ENCODE results near the gene B4GALT6. TPM values are rescaled to one million over a fixed set of nuclear protein-coding genes. Genes with fewer than 3 reads are reported as not detected.

B4GALT6 gene
- total RNA-seq, 1 experiment from 2014 or later = 16.1 TPM

DNA sequence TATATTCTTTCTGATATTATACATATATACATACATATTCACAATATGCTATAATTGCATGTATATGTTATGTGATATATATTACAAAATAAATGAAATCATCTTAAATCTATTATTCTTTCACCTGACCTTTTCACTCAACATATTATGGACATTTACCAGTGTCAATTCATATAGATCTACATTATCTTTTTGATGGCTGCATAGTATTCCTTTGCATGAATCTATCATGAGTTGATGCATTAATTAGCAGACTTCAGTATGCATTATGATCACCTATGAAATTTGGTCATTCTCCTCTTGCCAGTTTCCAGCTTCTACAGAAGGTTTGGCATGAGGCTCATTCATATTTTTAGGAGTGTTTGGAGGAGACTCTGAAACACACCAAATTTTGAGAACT lies 23.4 kb upstream of the B4GALT6 start (continued):
- TF ChIP-seq, protein P1, sequence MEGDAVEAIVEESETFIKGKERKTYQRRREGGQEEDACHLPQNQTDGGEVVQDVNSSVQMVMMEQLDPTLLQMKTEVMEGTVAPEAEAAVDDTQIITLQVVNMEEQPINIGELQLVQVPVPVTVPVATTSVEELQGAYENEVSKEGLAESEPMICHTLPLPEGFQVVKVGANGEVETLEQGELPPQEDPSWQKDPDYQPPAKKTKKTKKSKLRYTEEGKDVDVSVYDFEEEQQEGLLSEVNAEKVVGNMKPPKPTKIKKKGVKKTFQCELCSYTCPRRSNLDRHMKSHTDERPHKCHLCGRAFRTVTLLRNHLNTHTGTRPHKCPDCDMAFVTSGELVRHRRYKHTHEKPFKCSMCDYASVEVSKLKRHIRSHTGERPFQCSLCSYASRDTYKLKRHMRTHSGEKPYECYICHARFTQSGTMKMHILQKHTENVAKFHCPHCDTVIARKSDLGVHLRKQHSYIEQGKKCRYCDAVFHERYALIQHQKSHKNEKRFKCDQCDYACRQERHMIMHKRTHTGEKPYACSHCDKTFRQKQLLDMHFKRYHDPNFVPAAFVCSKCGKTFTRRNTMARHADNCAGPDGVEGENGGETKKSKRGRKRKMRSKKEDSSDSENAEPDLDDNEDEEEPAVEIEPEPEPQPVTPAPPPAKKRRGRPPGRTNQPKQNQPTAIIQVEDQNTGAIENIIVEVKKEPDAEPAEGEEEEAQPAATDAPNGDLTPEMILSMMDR (IDR thresholded peaks at IDR 0.05 in 2 of 3, conservative IDR thresholded peaks at IDR 0.05 in 1 of 3; ENCODE audit: borderline replicate concordance in 1 of 3, insufficient read depth in 1 of 3, low read depth in 2 of 3, low read length in 2 of 3) = no peak
- TF ChIP-seq CEBPB (IDR thresholded peaks at IDR 0.05; ENCODE audit: low read depth) (no peak), JUND (IDR thresholded peaks at IDR 0.05) (no peak), EGR1 (IDR thresholded peaks at IDR 0.05; ENCODE audit: low read depth) (no peak), POLR2A (IDR thresholded peaks at IDR 0.05; ENCODE audit: borderline replicate concordance, extremely low read depth, insufficient read depth, insufficient read length) (no peak), TCF7L2 (IDR thresholded peaks at IDR 0.05; ENCODE audit: borderline replicate concordance, extremely low read depth, insufficient read depth, insufficient read length) (no peak), POLR2AphosphoS5 (IDR thresholded peaks at IDR 0.05; ENCODE audit: low read depth, low read length) (no peak), SP1 (IDR thresholded peaks at IDR 0.05; ENCODE audit: low read depth) (no peak), MAX (IDR thresholded peaks at IDR 0.05) (no peak), EZH2 (IDR thresholded peaks at IDR 0.05) (no peak), SRF (IDR thresholded peaks at IDR 0.05; ENCODE audit: low read depth) (no peak), EZH2phosphoT487 (IDR thresholded peaks at IDR 0.05; ENCODE audit: borderline replicate concordance) (no peak), SIN3A (IDR thresholded peaks at IDR 0.05; ENCODE audit: low read depth) (no peak)
- TF ChIP-seq, protein P2, sequence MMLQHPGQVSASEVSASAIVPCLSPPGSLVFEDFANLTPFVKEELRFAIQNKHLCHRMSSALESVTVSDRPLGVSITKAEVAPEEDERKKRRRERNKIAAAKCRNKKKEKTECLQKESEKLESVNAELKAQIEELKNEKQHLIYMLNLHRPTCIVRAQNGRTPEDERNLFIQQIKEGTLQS (IDR thresholded peaks at IDR 0.05) = no peak

DNA sequence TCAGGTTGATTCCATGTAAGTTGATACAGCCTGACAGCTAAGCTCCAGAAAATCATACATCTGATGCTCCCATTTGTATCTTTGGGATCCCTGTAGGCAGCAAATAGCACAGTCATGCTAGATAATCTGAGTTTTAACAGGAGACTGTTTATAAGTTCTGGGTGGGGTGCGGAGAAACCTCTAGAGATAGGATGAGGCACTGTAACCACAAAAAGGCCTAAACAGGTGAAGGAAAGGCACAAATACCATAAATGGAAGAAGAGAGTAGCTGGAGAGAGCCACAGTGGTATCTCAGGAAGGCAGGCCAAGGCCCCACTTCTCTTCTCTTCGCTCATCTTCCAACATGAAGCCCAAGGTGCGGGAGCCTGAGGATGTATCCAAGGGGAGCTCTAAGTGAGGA lies 18.1 kb upstream of the B4GALT6 start:
- no TSS peak for BruUV-seq (replicated peaks)
- ATAC-seq = no peak
- RAD21 ChIA-PET (ENCODE audit: low non-redundant PET in 1 of 2, low total read pairs in 2 of 2, uncharacterized antibody in 2 of 2, unreplicated experiment in 2 of 2) = no interaction called here
- Histone ChIP-seq H3K36me3 (ENCODE audit: control insufficient read depth in 1 of 2, insufficient read depth in 2 of 2, low read length in 2 of 2) (no peaks in the 10 kb centered on the region), H3K9ac (ENCODE audit: low read length) (no peak overlapping the region), H3K9me2 (ENCODE audit: insufficient read depth) (no peaks in the 10 kb centered on the region), H3K79me2 (ENCODE audit: insufficient read depth, low read length) (no peaks in the 10 kb centered on the region), H3K4me3 (replicated peaks in 1 of 2; ENCODE audit: low read depth in 1 of 2, low read length in 2 of 2) (no peak overlapping the region), H3K4me2 (ENCODE audit: low read length) (no peak overlapping the region), H3K9me3 (ENCODE audit: control insufficient read depth in 1 of 2, insufficient read depth in 1 of 2, low read depth in 1 of 2, low read length in 2 of 2) (no peaks in the 10 kb centered on the region), H4K20me1 (ENCODE audit: insufficient read depth) (no peaks in the 10 kb centered on the region), H2AFZ (ENCODE audit: low read depth, low read length, poor library complexity, severe bottlenecking) (no peak overlapping the region), H3K4me1 (ENCODE audit: control insufficient read depth in 1 of 2, insufficient read depth in 2 of 2, low read length in 2 of 2) (peaks cover 0 to 3% of the 10 kb centered on the region in 2 experiments; a peak in 1 of 4 replicates), H3K27me3 (ENCODE audit: insufficient read depth, low read length) (no peaks in the 10 kb centered on the region), H3K27ac (ENCODE audit: low read depth, low read length) (no peak overlapping the region)
- DNase-seq (ENCODE audit: low read depth, low spot score) = no peak
- CTCF ChIA-PET = no interaction called here
- TF ChIP-seq FOSL1 (IDR thresholded peaks at IDR 0.05; ENCODE audit: low read depth) (no peak), CEBPB (IDR thresholded peaks at IDR 0.05; ENCODE audit: low read depth) (no peak), RAD21 (IDR thresholded peaks at IDR 0.05; ENCODE audit: low read depth) (no peak), ZNF274 (IDR thresholded peaks at IDR 0.05; ENCODE audit: low read depth, low read length) (no peak), SP1 (IDR thresholded peaks at IDR 0.05; ENCODE audit: low read depth) (no peak), SIN3A (IDR thresholded peaks at IDR 0.05; ENCODE audit: low read depth) (no peak), YY1 (IDR thresholded peaks at IDR 0.05; ENCODE audit: extremely low read depth, insufficient replicate concordance, low read depth, low read length) (no peak), POLR2A (IDR thresholded peaks at IDR 0.05; ENCODE audit: borderline replicate concordance, extremely low read depth, insufficient read depth, insufficient read length) (no peak), TCF7L2 (IDR thresholded peaks at IDR 0.05; ENCODE audit: borderline replicate concordance, extremely low read depth, insufficient read depth, insufficient read length) (no peak), EZH2phosphoT487 (IDR thresholded peaks at IDR 0.05; ENCODE audit: borderline replicate concordance) (no peak), EGR1 (IDR thresholded peaks at IDR 0.05; ENCODE audit: low read depth) (no peak), POLR2AphosphoS5 (IDR thresholded peaks at IDR 0.05; ENCODE audit: low read depth, low read length) (no peak), JUND (IDR thresholded peaks at IDR 0.05) (no peak), EZH2 (IDR thresholded peaks at IDR 0.05) (no peak), CBX3 (IDR thresholded peaks at IDR 0.05; ENCODE audit: low read depth) (no peak), SRF (IDR thresholded peaks at IDR 0.05; ENCODE audit: low read depth) (no peak)
- TF ChIP-seq, protein P2 (IDR thresholded peaks at IDR 0.05) = no peak
- POLR2A ChIA-PET = no interaction called here
- intact Hi-C loops (cut with micrococcal nuclease) = no loop called here
